Measurements from ENCODE around the gene DYNC1H1.

The DYNC1H1 gene

GRCh38 chr14:102013669-102014200 lies 49.4 kb downstream of the DYNC1H1 start:
- H3K27me3 ChIP-seq: no peaks in the 10 kb centered on the region
- H3K4me1 ChIP-seq (ENCODE audit: control insufficient read depth in 1 of 2, insufficient read depth in 1 of 2, low read depth in 1 of 2, low read length in 1 of 2): no peaks in the 10 kb centered on the region
- no peak overlapping the region for H3K27ac ChIP-seq
- peaks cover 100% of the 10 kb centered on the region for H3K36me3 ChIP-seq
- peaks cover 4% of the 10 kb centered on the region for H3K9me3 ChIP-seq
- no peak for TF ChIP-seq CTCF (IDR thresholded peaks at IDR 0.05)
- H3K4me3 ChIP-seq (ENCODE audit: low read depth in 1 of 2, low read length in 1 of 2): no peak overlapping the region

GRCh38 chr14:102015045-102015685 lies 50.8 kb downstream of the DYNC1H1 start:
- H3K27ac ChIP-seq: no peak overlapping the region
- no peak for TF ChIP-seq CTCF (IDR thresholded peaks at IDR 0.05)
- no peaks in the 10 kb centered on the region for H3K4me1 ChIP-seq (ENCODE audit: control insufficient read depth in 1 of 2, insufficient read depth in 1 of 2, low read depth in 1 of 2, low read length in 1 of 2)
- no peaks in the 10 kb centered on the region for H3K27me3 ChIP-seq
- H3K4me3 ChIP-seq (ENCODE audit: low read depth in 1 of 2, low read length in 1 of 2): no peak overlapping the region
- peaks cover 4% of the 10 kb centered on the region for H3K9me3 ChIP-seq
- H3K36me3 ChIP-seq: peaks cover 100% of the 10 kb centered on the region

- Histone ChIP-seq H3K4me1 (ENCODE audit: control insufficient read depth in 1 of 2, insufficient read depth in 1 of 2, low read depth in 1 of 2, low read length in 1 of 2) (no peaks in the 10 kb centered on the region), H3K27me3 (no peaks in the 10 kb centered on the region), H3K27ac (no peak overlapping the region), H3K9me3 (peaks cover 4% of the 10 kb centered on the region), H3K36me3 (peaks cover 100% of the 10 kb centered on the region), H3K4me3 (ENCODE audit: low read depth in 1 of 2, low read length in 1 of 2) (no peak overlapping the region)
- no peak for TF ChIP-seq CTCF (IDR thresholded peaks at IDR 0.05)
Observed at GRCh38 chr14:102015771-102016170, 51.4 kb downstream of the DYNC1H1 start.

GRCh38 chr14:102016420-102017090 lies 52.2 kb downstream of the DYNC1H1 start:
- H3K36me3 ChIP-seq: peaks cover 99% of the 10 kb centered on the region
- H3K4me3 ChIP-seq (ENCODE audit: low read depth in 1 of 2, low read length in 1 of 2): no peak overlapping the region
- H3K9me3 ChIP-seq: peaks cover 4% of the 10 kb centered on the region
- H3K27ac ChIP-seq: no peak overlapping the region
- no peaks in the 10 kb centered on the region for H3K27me3 ChIP-seq
- H3K4me1 ChIP-seq (ENCODE audit: control insufficient read depth in 1 of 2, insufficient read depth in 1 of 2, low read depth in 1 of 2, low read length in 1 of 2): no peaks in the 10 kb centered on the region
- no peak for TF ChIP-seq CTCF (IDR thresholded peaks at IDR 0.05)

GRCh38 chr14:102018251-102018650 lies 53.9 kb downstream of the DYNC1H1 start:
- H3K9me3 ChIP-seq: peaks cover 4% of the 10 kb centered on the region
- no peaks in the 10 kb centered on the region for H3K27me3 ChIP-seq
- H3K4me1 ChIP-seq (ENCODE audit: control insufficient read depth in 1 of 2, insufficient read depth in 1 of 2, low read depth in 1 of 2, low read length in 1 of 2): no peaks in the 10 kb centered on the region
- no peak for TF ChIP-seq CTCF (IDR thresholded peaks at IDR 0.05)
- H3K27ac ChIP-seq: no peak overlapping the region
- peaks cover 98% of the 10 kb centered on the region for H3K36me3 ChIP-seq
- no peak overlapping the region for H3K4me3 ChIP-seq (ENCODE audit: low read depth in 1 of 2, low read length in 1 of 2)

Measured in neutrophil (primary cell).